Measurements from ENCODE around the gene IL21R.

IL21R gene

GRCh38 chr16:27447301-27447700 is 45.3 kb downstream of the IL21R start:
- Histone ChIP-seq H3K4me2 (ENCODE audit: low read depth, low read length) (no peak overlapping the region), H3F3A (ENCODE audit: insufficient read depth, low read length) (no peaks in the 10 kb centered on the region), H3K9ac (ENCODE audit: low read length) (no peak overlapping the region), H3K27me3 (replicated peaks; ENCODE audit: insufficient read depth, low read length) (no peaks in the 10 kb centered on the region), H3K9me2 (replicated peaks; ENCODE audit: insufficient read depth, low read length) (no peaks in the 10 kb centered on the region), H3K36me3 (replicated peaks; ENCODE audit: insufficient read depth, low read length) (0 out of 2 replicates have a peak, but pooled peaks cover 3% of the 10 kb centered on the region), H3K4me3 (ENCODE audit: low read length) (no peak overlapping the region), H4K20me1 (ENCODE audit: insufficient read depth, low read length) (no peaks in the 10 kb centered on the region), H3K4me1 (ENCODE audit: low read length) (no peaks in the 10 kb centered on the region), H2AFZ (ENCODE audit: low read length) (no peak overlapping the region), H3K9me3 (replicated peaks; ENCODE audit: insufficient read depth, low read length) (no peaks in the 10 kb centered on the region), H3K27ac (ENCODE audit: low read length) (no peak overlapping the region), H3K79me2 (ENCODE audit: low read length) (no peaks in the 10 kb centered on the region)
- DNase-seq, result no peak
- TF ChIP-seq EZH2phosphoT487 (IDR thresholded peaks at IDR 0.05; ENCODE audit: low read length) (no peak), EZH2 (optimal IDR thresholded peaks at IDR 0.05; ENCODE audit: low read depth, low read length) (no peak)
- TF ChIP-seq, protein P1, sequence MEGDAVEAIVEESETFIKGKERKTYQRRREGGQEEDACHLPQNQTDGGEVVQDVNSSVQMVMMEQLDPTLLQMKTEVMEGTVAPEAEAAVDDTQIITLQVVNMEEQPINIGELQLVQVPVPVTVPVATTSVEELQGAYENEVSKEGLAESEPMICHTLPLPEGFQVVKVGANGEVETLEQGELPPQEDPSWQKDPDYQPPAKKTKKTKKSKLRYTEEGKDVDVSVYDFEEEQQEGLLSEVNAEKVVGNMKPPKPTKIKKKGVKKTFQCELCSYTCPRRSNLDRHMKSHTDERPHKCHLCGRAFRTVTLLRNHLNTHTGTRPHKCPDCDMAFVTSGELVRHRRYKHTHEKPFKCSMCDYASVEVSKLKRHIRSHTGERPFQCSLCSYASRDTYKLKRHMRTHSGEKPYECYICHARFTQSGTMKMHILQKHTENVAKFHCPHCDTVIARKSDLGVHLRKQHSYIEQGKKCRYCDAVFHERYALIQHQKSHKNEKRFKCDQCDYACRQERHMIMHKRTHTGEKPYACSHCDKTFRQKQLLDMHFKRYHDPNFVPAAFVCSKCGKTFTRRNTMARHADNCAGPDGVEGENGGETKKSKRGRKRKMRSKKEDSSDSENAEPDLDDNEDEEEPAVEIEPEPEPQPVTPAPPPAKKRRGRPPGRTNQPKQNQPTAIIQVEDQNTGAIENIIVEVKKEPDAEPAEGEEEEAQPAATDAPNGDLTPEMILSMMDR (IDR thresholded peaks at IDR 0.05; ENCODE audit: low read length), result no peak

GRCh38 chr16:27448532-27449433 is 46.8 kb downstream of the IL21R start:
- Histone ChIP-seq H3K27me3 (replicated peaks; ENCODE audit: insufficient read depth, low read length) (no peaks in the 10 kb centered on the region), H3K4me3 (ENCODE audit: low read length) (no peak overlapping the region), H3K79me2 (ENCODE audit: low read length) (no peaks in the 10 kb centered on the region), H3K4me1 (ENCODE audit: low read length) (no peaks in the 10 kb centered on the region), H3K36me3 (replicated peaks; ENCODE audit: insufficient read depth, low read length) (0 out of 2 replicates have a peak, but pooled peaks cover 3% of the 10 kb centered on the region), H3K4me2 (ENCODE audit: low read depth, low read length) (no peak overlapping the region), H4K20me1 (ENCODE audit: insufficient read depth, low read length) (no peaks in the 10 kb centered on the region), H3K27ac (ENCODE audit: low read length) (no peak overlapping the region), H3K9me3 (replicated peaks; ENCODE audit: insufficient read depth, low read length) (no peaks in the 10 kb centered on the region), H3F3A (ENCODE audit: insufficient read depth, low read length) (no peaks in the 10 kb centered on the region), H2AFZ (ENCODE audit: low read length) (no peak overlapping the region), H3K9me2 (replicated peaks; ENCODE audit: insufficient read depth, low read length) (no peaks in the 10 kb centered on the region), H3K9ac (ENCODE audit: low read length) (no peak overlapping the region)
- TF ChIP-seq EZH2phosphoT487 (IDR thresholded peaks at IDR 0.05; ENCODE audit: low read length) (no peak), EZH2 (optimal IDR thresholded peaks at IDR 0.05; ENCODE audit: low read depth, low read length) (no peak)
- TF ChIP-seq, protein P1 (IDR thresholded peaks at IDR 0.05; ENCODE audit: low read length), result no peak
- DNase-seq, result no peak

- H3K9me2 ChIP-seq (replicated peaks; ENCODE audit: insufficient read depth, low read length), result no peaks in the 10 kb centered on the region
- TF ChIP-seq EZH2 (optimal IDR thresholded peaks at IDR 0.05; ENCODE audit: low read depth, low read length) (no peak), EZH2phosphoT487 (IDR thresholded peaks at IDR 0.05; ENCODE audit: low read length) (no peak)
- TF ChIP-seq, protein P1 (IDR thresholded peaks at IDR 0.05; ENCODE audit: low read length), result no peak
- DNase-seq, result no peak
Measured at GRCh38 chr16:27449434-27450195, 47.6 kb downstream of the IL21R start.

More at GRCh38 chr16:27449434-27450195, 47.6 kb downstream of the IL21R start:
- 0 out of 2 replicates have a peak, but pooled peaks cover 3% of the 10 kb centered on the region for H3K36me3 ChIP-seq (replicated peaks; ENCODE audit: insufficient read depth, low read length)
- H3K79me2 ChIP-seq (ENCODE audit: low read length), result no peaks in the 10 kb centered on the region
- H3K4me2 ChIP-seq (ENCODE audit: low read depth, low read length), result no peak overlapping the region
- no peaks in the 10 kb centered on the region for H3K9me3 ChIP-seq (replicated peaks; ENCODE audit: insufficient read depth, low read length)
- no peak overlapping the region for H2AFZ ChIP-seq (ENCODE audit: low read length)
- H3K27me3 ChIP-seq (replicated peaks; ENCODE audit: insufficient read depth, low read length), result no peaks in the 10 kb centered on the region
- no peaks in the 10 kb centered on the region for H3F3A ChIP-seq (ENCODE audit: insufficient read depth, low read length)
- H3K4me1 ChIP-seq (ENCODE audit: low read length), result no peaks in the 10 kb centered on the region
- H4K20me1 ChIP-seq (ENCODE audit: insufficient read depth, low read length), result no peaks in the 10 kb centered on the region
- H3K9ac ChIP-seq (ENCODE audit: low read length), result no peak overlapping the region
- H3K27ac ChIP-seq (ENCODE audit: low read length), result no peak overlapping the region
- no peak overlapping the region for H3K4me3 ChIP-seq (ENCODE audit: low read length)

All from MM.1S (cell line).